Measurements from ENCODE around the gene COL6A2. TPM values are rescaled to one million over a fixed set of nuclear protein-coding genes. Genes with fewer than 3 reads are reported as not detected.

The COL6A2 gene
- total and polyA plus RNA-seq, 8 donors = 362 to 647 (median 447) TPM

- peaks cover 0 to 34% of the 10 kb centered on the region in 2 donors for H3K36me3 ChIP-seq
- DNase-seq = peak in 1 of 4 donors; percentile 51
- no peak for TF ChIP-seq CTCF (IDR thresholded peaks at IDR 0.05)
Observed at GRCh38 chr21:46128106-46128932, 30.4 kb downstream of the COL6A2 start.

DNA sequence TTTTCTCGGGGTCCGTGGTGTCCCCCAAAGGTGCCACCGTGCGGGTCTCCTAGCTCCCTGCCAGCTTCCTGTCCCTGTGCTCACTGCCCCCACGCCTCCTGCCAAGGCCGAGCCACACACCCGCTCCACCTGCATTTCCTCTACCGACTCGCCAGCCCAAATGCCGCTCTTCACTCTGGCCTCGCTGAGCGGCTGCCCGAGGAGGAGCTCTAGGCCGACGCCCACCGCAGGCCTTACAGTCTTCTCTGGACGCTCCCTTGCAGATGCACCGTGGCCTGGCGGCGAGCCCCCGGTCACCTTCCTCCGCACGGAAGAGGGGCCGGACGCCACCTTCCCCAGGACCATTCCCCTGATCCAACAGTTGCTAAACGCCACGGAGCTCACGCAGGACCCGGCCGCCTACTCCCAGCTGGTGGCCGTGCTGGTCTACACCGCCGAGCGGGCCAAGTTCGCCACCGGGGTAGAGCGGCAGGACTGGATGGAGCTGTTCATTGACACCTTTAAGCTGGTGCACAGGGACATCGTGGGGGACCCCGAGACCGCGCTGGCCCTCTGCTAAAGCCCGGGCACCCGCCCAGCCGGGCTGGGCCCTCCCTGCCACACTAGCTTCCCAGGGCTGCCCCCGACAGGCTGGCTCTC, 31.1 kb downstream of the COL6A2 start:
- Histone ChIP-seq H3K27ac (no peak overlapping the region), H3K9me3 (no peaks in the 10 kb centered on the region), H3K27me3 (no peaks in the 10 kb centered on the region), H3K36me3 (peaks cover 0 to 34% of the 10 kb centered on the region in 2 donors), H3K4me1 (no peaks in the 10 kb centered on the region), H3K4me3 (no peak overlapping the region)
- no peak for TF ChIP-seq CTCF (IDR thresholded peaks at IDR 0.05)
- ATAC-seq (no peak), DNase-seq (peak in 1 of 4 donors; percentile 79)
- intact Hi-C loops (cut with DNase I) = no loop called here

More at GRCh38 chr21:46128106-46128932, 30.4 kb downstream of the COL6A2 start:
- no peak overlapping the region for H3K27ac ChIP-seq
- H3K27me3 ChIP-seq = no peaks in the 10 kb centered on the region
- no peak for ATAC-seq
- no peaks in the 10 kb centered on the region for H3K4me1 ChIP-seq
- H3K9me3 ChIP-seq = no peaks in the 10 kb centered on the region
- no peak overlapping the region for H3K4me3 ChIP-seq
- intact Hi-C loops (cut with DNase I) = no loop called here

GRCh38 chr21:46129846-46130651, 32.1 kb downstream of the COL6A2 start:
- no peak for TF ChIP-seq CTCF (IDR thresholded peaks at IDR 0.05)
- intact Hi-C loops (cut with DNase I) = no loop called here
- DNase-seq = peak in 1 of 4 donors; percentile 75

GRCh38 chr21:46130831-46131587, 33.1 kb downstream of the COL6A2 start:
- H3K36me3 ChIP-seq = peaks cover 0 to 23% of the 10 kb centered on the region in 2 donors
- H3K4me1 ChIP-seq = no peaks in the 10 kb centered on the region
- ATAC-seq = peak; percentile 5
- no peak overlapping the region for H3K27ac ChIP-seq
- no peak for TF ChIP-seq CTCF (IDR thresholded peaks at IDR 0.05)
- DNase-seq = peak in 1 of 4 donors; percentile 53
- H3K27me3 ChIP-seq = no peaks in the 10 kb centered on the region
- no peaks in the 10 kb centered on the region for H3K9me3 ChIP-seq
- intact Hi-C loops (cut with DNase I) = no loop called here
- no peak overlapping the region for H3K4me3 ChIP-seq

More at GRCh38 chr21:46129846-46130651, 32.1 kb downstream of the COL6A2 start:
- Histone ChIP-seq H3K27ac (no peak overlapping the region), H3K9me3 (no peaks in the 10 kb centered on the region), H3K27me3 (no peaks in the 10 kb centered on the region), H3K4me3 (no peak overlapping the region), H3K36me3 (peaks cover 0 to 32% of the 10 kb centered on the region in 2 donors), H3K4me1 (no peaks in the 10 kb centered on the region)
- ATAC-seq = peak; percentile 4
